Pons (tissue), 1 donor: ENCODE measurements around the gene OAS1.
"Not testable (repeated sequence)": the region's sequence is repeated elsewhere in the genome, so short reads cannot be mapped to it uniquely, and the experiment has no call there.

Experiments used
- DNase-seq: peaks from one replicate; pipeline ENCODE4 v3.0.0-alpha.2; 2016; ENCODE audit warnings: low spot score

OAS1 gene

GRCh38 chr12:112937741-112938719, 31.3 kb downstream of the OAS1 start, which contains the start of gene OAS3:
TSS of gene OAS3 (plus strand) at chr12:112938474. CDS start at chr12:112938531, 57 bp downstream.
- peak; percentile 60 for DNase-seq

GRCh38 chr12:112938751-112939150, 32.0 kb downstream of the OAS1 start:
- DNase-seq, result no peak

GRCh38 chr12:112939761-112940381, 33.1 kb downstream of the OAS1 start:
- no peak for DNase-seq

- no peak for DNase-seq
These were observed 35.0 kb downstream of the OAS1 start for GRCh38 chr12:112941528-112942335.

GRCh38 chr12:112942572-112942971, 35.8 kb downstream of the OAS1 start:
- no peak for DNase-seq

- DNase-seq, result no peak
These were observed 37.4 kb downstream of the OAS1 start for GRCh38 chr12:112944024-112944690.

GRCh38 chr12:112945515-112945914, 38.8 kb downstream of the OAS1 start:
- no peak for DNase-seq

- DNase-seq, result no peak
These were observed 39.7 kb downstream of the OAS1 start for GRCh38 chr12:112946236-112947000.

GRCh38 chr12:112947314-112947713, 40.6 kb downstream of the OAS1 start:
- no peak for DNase-seq

- no peak for DNase-seq
These were observed 41.0 kb downstream of the OAS1 start for GRCh38 chr12:112947761-112948160.

GRCh38 chr12:112948806-112949205, 42.0 kb downstream of the OAS1 start:
- no peak for DNase-seq

- no peak for DNase-seq
These were observed 43.9 kb downstream of the OAS1 start for GRCh38 chr12:112950701-112951100.

- not testable (repeated sequence) for DNase-seq
These were observed 50.4 kb downstream of the OAS1 start for GRCh38 chr12:112957125-112957524.

- no peak for DNase-seq
These were observed 54.3 kb downstream of the OAS1 start for GRCh38 chr12:112961074-112961473.

- DNase-seq, result no peak
These were observed 54.8 kb downstream of the OAS1 start for GRCh38 chr12:112961536-112961935.

GRCh38 chr12:112962561-112962960, 55.8 kb downstream of the OAS1 start:
- no peak for DNase-seq

GRCh38 chr12:112963227-112963861, 56.6 kb downstream of the OAS1 start:
- DNase-seq, result peak; percentile 83

- DNase-seq, result no peak
These were observed 57.4 kb downstream of the OAS1 start for GRCh38 chr12:112964067-112964670.

GRCh38 chr12:112964915-112965314, 58.2 kb downstream of the OAS1 start:
- DNase-seq, result no peak

- no peak for DNase-seq
These were observed 58.9 kb downstream of the OAS1 start for GRCh38 chr12:112965643-112966042.
